Liver (tissue), 9 donors: ENCODE data around the gene PNMT. TPM values are rescaled to one million over a fixed set of nuclear protein-coding genes. Genes with fewer than 3 reads are reported as not detected.

ENCODE experiments used
- DNase-seq: peaks from one replicate; pipeline ENCODE4 v3.0.0-alpha.2; 2017; ENCODE audit warnings: low spot score
- H3K27ac ChIP-seq, 2 donors: one replicate each; pipeline ENCODE4 v1.7.0; 2013; ENCODE audit warnings: inconsistent platforms in 2 of 2, low read length in 2 of 2, control low read depth in 1 of 2, low read depth in 1 of 2, mild to moderate bottlenecking in 1 of 2
- H3K27me3 ChIP-seq, 4 donors: one replicate each; pipeline versions ENCODE4 v1.6.1 to v1.7.0; 2013; ENCODE audit warnings: low read length in 3 of 4, inconsistent platforms in 1 of 4, mild to moderate bottlenecking in 1 of 4, moderate library complexity in 1 of 4; ENCODE audit not compliant: control insufficient read depth in 4 of 4, insufficient read depth in 4 of 4
- H3K36me3 ChIP-seq, 4 donors: one replicate each; pipeline versions ENCODE4 v1.6.1 to v1.7.0; 2013; ENCODE audit warnings: low read length in 3 of 4, mild to moderate bottlenecking in 3 of 4, low read depth in 1 of 4, moderate library complexity in 1 of 4; ENCODE audit not compliant: control insufficient read depth in 4 of 4, insufficient read depth in 3 of 4
- H3K4me1 ChIP-seq, 4 donors: one replicate each; pipeline versions ENCODE4 v1.6.1 to v1.7.0; 2013; ENCODE audit warnings: low read length in 3 of 4, mild to moderate bottlenecking in 3 of 4, moderate library complexity in 1 of 4; ENCODE audit not compliant: control insufficient read depth in 4 of 4, insufficient read depth in 4 of 4
- H3K4me3 ChIP-seq, 3 donors: one replicate each; pipeline versions ENCODE4 v1.6.1 to v1.7.0; 2013; ENCODE audit warnings: low read length in 3 of 3, control low read depth in 1 of 3, low read depth in 1 of 3, mild to moderate bottlenecking in 1 of 3
- H3K9ac ChIP-seq, 2 donors: one replicate each; pipeline ENCODE4 v1.7.0; 2013; ENCODE audit warnings: low read length in 2 of 2, mild to moderate bottlenecking in 2 of 2, moderate library complexity in 2 of 2, control low read depth in 1 of 2, low read depth in 1 of 2
- H3K9me3 ChIP-seq, 4 donors: one replicate each; pipeline versions ENCODE4 v1.6.1 to v1.7.0; 2013; ENCODE audit warnings: low read length in 3 of 4; ENCODE audit not compliant: control insufficient read depth in 4 of 4
- EGR1 ChIP-seq, 2 donors: IDR thresholded peaks; 2 replicates each; pipeline ENCODE4 v1.6.1; 2016 to 2018; ENCODE audit warnings: antibody characterized with exemption in 2 of 2, low read depth in 2 of 2
- FOXA2 ChIP-seq: IDR thresholded peaks from 2 replicates; pipeline ENCODE4 v1.6.1; 2016; ENCODE audit warnings: antibody characterized with exemption
- GABPA ChIP-seq, 2 donors: IDR thresholded peaks in 1 of 2; conservative IDR thresholded peaks in 1 of 2; 2 replicates each; pipeline ENCODE4 v1.6.1; 2016; ENCODE audit warnings: antibody characterized with exemption in 2 of 2, mild to moderate bottlenecking in 1 of 2, moderate library complexity in 1 of 2
- HNF4A ChIP-seq, 2 donors: conservative IDR thresholded peaks; 2 replicates each; pipeline ENCODE4 v1.6.1; 2016; ENCODE audit warnings: antibody characterized with exemption in 2 of 2, mild to moderate bottlenecking in 2 of 2
- HNF4G ChIP-seq: IDR thresholded peaks from 2 replicates; pipeline ENCODE4 v1.6.1; 2016; ENCODE audit warnings: antibody characterized with exemption
- JUND ChIP-seq, 2 donors: IDR thresholded peaks; 2 replicates each; pipeline ENCODE4 v1.6.1; 2016; ENCODE audit warnings: antibody characterized with exemption in 2 of 2
- RAD21 ChIP-seq, 2 donors: IDR thresholded peaks; 2 replicates each; pipeline ENCODE4 v1.6.1; 2016; ENCODE audit warnings: antibody characterized with exemption in 2 of 2, mild to moderate bottlenecking in 2 of 2
- RXRA ChIP-seq, 2 donors: IDR thresholded peaks; 2 replicates each; pipeline ENCODE4 v1.6.1; 2017 to 2018; ENCODE audit warnings: antibody characterized with exemption in 2 of 2, mild to moderate bottlenecking in 1 of 2
- SP1 ChIP-seq: IDR thresholded peaks from 2 replicates; pipeline ENCODE4 v1.6.1; 2018; ENCODE audit warnings: antibody characterized with exemption, mild to moderate bottlenecking
- TAF1 ChIP-seq: conservative IDR thresholded peaks from 2 replicates; pipeline ENCODE4 v1.6.1; 2016; ENCODE audit warnings: antibody characterized with exemption, mild to moderate bottlenecking
- YY1 ChIP-seq: IDR thresholded peaks from 2 replicates; pipeline ENCODE4 v1.6.1; 2016; ENCODE audit warnings: antibody characterized with exemption, mild to moderate bottlenecking
- WGBS: extraction: QIAGEN DNeasy Blood & Tissue Kit; methylation state at CpG from one replicate; pipeline ENCODE4 v1.1.7; 2013; 5-methylcytosine and 5-hydroxymethylcytosine counted together
- polyA plus RNA-seq, 2 donors: library from polyadenylated mRNA; stranded (reverse) in 1 of 2; unstranded in 1 of 2; fragments of 200-250 nt in 1 of 2; fragments of >200 nt in 1 of 2; fragmentation: Nextera tagmentation in 1 of 2; extraction: Ambion mirVana in 1 of 2; gene quantifications; one replicate each; pipeline versions ENCODE4 v1.2.1 to v1.2.3, GENCODE V29; 2013 to 2015
- total RNA-seq, 2 donors: library from RNA; depleted of rRNA; stranded (reverse); fragments of >200 nt; gene quantifications; one replicate each; pipeline ENCODE4 v1.2.3, GENCODE V29; 2014
- TF ChIP-seq, protein P1 (sequence below): IDR thresholded peaks from 2 replicates; pipeline ENCODE4 v1.6.1; 2016; ENCODE audit warnings: antibody characterized with exemption
- TF ChIP-seq, protein P2 (sequence below): IDR thresholded peaks from 2 replicates; pipeline ENCODE4 v1.6.1; 2016; ENCODE audit warnings: antibody characterized with exemption
- TF ChIP-seq, protein P3 (sequence below): fragments of 150-350 bp; IDR thresholded peaks from 2 replicates; pipeline ENCODE4 v1.5.1; 2017; ENCODE audit warnings: improper control_type of control experiment, low read depth, low read length; ENCODE audit not compliant: missing input control
- TF ChIP-seq, protein P4 (sequence below): IDR thresholded peaks from 2 replicates; pipeline ENCODE4 v1.6.1; 2016; ENCODE audit warnings: antibody characterized with exemption
- donor health status: healthy.
- donor health status: healthy.
- donor health status: healthy.
- donor health status: healthy.
- donor health status: healthy.

The PNMT gene
- total and polyA plus RNA-seq, 4 donors, result 0.20 to 8.6 (median 0.26) TPM; not detected in 1

DNA sequence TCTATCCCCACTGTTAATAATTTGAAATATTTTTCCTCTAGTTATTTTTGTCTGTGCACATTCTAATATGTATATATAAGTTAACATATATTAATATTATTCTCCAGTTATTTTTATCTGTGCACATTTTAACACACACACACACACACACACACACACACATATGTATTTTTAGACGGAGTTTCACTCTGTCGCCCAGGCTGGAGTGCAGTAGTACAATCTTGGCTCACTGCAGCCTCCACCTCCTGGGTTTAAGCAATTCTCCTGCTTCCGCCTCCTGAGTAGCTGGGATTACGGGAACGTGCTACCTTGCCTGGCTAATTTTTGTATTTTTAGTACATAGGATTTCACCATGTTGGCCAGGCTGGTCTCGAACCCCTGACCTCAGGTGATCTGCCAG, 49.4 kb downstream of the PNMT start:
- H3K9me3 ChIP-seq, result no peaks in the 10 kb centered on the region
- H3K4me3 ChIP-seq, result no peak overlapping the region
- peaks cover 0 to 18% (median 10%) of the 10 kb centered on the region in 4 donors for H3K4me1 ChIP-seq
- no peak for DNase-seq
- H3K9ac ChIP-seq, result no peak overlapping the region
- no peak for TF ChIP-seq RAD21 (IDR thresholded peaks at IDR 0.05)
- TF ChIP-seq TAF1, result no peak
- no peak for TF ChIP-seq EGR1 (IDR thresholded peaks at IDR 0.05; ENCODE audit: low read depth in 2 of 2)
- TF ChIP-seq, protein P1, sequence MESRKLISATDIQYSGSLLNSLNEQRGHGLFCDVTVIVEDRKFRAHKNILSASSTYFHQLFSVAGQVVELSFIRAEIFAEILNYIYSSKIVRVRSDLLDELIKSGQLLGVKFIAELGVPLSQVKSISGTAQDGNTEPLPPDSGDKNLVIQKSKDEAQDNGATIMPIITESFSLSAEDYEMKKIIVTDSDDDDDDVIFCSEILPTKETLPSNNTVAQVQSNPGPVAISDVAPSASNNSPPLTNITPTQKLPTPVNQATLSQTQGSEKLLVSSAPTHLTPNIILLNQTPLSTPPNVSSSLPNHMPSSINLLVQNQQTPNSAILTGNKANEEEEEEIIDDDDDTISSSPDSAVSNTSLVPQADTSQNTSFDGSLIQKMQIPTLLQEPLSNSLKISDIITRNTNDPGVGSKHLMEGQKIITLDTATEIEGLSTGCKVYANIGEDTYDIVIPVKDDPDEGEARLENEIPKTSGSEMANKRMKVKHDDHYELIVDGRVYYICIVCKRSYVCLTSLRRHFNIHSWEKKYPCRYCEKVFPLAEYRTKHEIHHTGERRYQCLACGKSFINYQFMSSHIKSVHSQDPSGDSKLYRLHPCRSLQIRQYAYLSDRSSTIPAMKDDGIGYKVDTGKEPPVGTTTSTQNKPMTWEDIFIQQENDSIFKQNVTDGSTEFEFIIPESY, result no peak
- TF ChIP-seq, protein P2, sequence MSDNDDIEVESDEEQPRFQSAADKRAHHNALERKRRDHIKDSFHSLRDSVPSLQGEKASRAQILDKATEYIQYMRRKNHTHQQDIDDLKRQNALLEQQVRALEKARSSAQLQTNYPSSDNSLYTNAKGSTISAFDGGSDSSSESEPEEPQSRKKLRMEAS, result no peak
- TF ChIP-seq FOXA2, result no peak
- TF ChIP-seq, protein P3, sequence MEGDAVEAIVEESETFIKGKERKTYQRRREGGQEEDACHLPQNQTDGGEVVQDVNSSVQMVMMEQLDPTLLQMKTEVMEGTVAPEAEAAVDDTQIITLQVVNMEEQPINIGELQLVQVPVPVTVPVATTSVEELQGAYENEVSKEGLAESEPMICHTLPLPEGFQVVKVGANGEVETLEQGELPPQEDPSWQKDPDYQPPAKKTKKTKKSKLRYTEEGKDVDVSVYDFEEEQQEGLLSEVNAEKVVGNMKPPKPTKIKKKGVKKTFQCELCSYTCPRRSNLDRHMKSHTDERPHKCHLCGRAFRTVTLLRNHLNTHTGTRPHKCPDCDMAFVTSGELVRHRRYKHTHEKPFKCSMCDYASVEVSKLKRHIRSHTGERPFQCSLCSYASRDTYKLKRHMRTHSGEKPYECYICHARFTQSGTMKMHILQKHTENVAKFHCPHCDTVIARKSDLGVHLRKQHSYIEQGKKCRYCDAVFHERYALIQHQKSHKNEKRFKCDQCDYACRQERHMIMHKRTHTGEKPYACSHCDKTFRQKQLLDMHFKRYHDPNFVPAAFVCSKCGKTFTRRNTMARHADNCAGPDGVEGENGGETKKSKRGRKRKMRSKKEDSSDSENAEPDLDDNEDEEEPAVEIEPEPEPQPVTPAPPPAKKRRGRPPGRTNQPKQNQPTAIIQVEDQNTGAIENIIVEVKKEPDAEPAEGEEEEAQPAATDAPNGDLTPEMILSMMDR, result no peak
- TF ChIP-seq, protein P4, sequence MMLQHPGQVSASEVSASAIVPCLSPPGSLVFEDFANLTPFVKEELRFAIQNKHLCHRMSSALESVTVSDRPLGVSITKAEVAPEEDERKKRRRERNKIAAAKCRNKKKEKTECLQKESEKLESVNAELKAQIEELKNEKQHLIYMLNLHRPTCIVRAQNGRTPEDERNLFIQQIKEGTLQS, result no peak
- H3K27ac ChIP-seq, result no peak overlapping the region
- WGBS, result 88% methylated on average over 6 of the region's 6 CpGs
- H3K36me3 ChIP-seq, result peaks cover 2 to 24% (median 6%) of the 10 kb centered on the region in 4 donors
- H3K27me3 ChIP-seq, result no peaks in the 10 kb centered on the region

DNA sequence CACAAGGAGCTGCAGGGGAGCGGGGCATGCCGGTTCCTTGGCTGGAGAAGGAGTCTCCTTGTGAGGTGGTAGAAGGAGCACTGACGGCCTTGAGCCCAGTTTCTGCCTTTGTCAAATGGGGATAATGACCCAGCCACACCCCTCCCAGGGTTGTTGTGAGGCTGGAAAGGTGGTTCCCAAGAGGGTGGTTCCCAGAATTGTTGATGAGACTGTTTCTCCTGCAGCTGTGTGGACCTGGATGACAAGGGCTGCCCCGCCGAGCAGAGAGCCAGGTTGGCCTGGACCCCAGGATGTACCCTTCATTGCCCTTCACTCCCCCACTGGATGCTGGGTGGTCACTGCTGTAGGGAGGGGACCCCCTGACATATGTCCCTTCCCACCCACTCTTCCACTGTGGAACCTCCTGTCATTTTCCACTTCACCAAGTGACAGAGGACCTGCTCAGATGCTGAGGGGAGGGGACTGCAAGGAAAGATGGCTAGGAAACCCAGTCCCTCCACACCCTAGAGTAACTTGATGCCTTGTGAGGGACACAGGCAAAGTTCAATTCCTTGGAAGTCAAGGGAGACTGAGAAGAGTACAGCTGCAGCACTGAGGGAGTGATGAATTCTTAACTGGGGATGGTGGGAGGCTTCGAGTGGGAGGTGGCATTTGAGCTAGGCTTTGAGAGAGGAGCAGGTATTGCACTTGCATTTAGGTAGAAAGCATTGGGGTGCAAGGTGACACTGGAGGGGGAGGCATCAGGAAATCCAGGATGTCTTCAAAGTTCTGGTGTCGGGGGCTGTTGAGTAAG, 51.5 kb downstream of the PNMT start:
- H3K27me3 ChIP-seq, result no peaks in the 10 kb centered on the region
- no peak overlapping the region for H3K27ac ChIP-seq
- H3K9me3 ChIP-seq, result no peaks in the 10 kb centered on the region
- H3K9ac ChIP-seq, result no peak overlapping the region
- H3K4me1 ChIP-seq, result peaks cover 0 to 18% (median 10%) of the 10 kb centered on the region in 4 donors
- WGBS, result 90% methylated on average over 7 of the region's 7 CpGs
- TF ChIP-seq, protein P2, result no peak
- TF ChIP-seq RXRA (IDR thresholded peaks at IDR 0.05), result no peak
- TF ChIP-seq SP1, result no peak
- TF ChIP-seq YY1, result no peak
- TF ChIP-seq TAF1, result no peak
- no peak for TF ChIP-seq JUND (IDR thresholded peaks at IDR 0.05)
- TF ChIP-seq HNF4G, result no peak
- no peak for TF ChIP-seq GABPA (IDR thresholded peaks at IDR 0.05 in 1 of 2, conservative IDR thresholded peaks at IDR 0.05 in 1 of 2)
- no peak for TF ChIP-seq HNF4A (conservative IDR thresholded peaks at IDR 0.05)
- TF ChIP-seq, protein P3, result no peak
- TF ChIP-seq, protein P4, result no peak
- no peak overlapping the region for H3K4me3 ChIP-seq
- peaks cover 2 to 27% (median 11%) of the 10 kb centered on the region in 4 donors for H3K36me3 ChIP-seq
- DNase-seq, result no peak
